Hematopoietic multipotent progenitor cell treated with erythropoietin and hydrocortisone succinate and interleukin-3 and kit ligand, for 6 days (in vitro differentiated cells): ENCODE measurements around the gene HK1.
"Not testable (repeated sequence)": the region's sequence is repeated elsewhere in the genome, so short reads cannot be mapped to it uniquely, and the experiment has no call there.

Experiments used
- DNase-seq: peaks from one replicate; pipeline ENCODE4 v3.0.0-alpha.2; 2015

Gene HK1

DNA sequence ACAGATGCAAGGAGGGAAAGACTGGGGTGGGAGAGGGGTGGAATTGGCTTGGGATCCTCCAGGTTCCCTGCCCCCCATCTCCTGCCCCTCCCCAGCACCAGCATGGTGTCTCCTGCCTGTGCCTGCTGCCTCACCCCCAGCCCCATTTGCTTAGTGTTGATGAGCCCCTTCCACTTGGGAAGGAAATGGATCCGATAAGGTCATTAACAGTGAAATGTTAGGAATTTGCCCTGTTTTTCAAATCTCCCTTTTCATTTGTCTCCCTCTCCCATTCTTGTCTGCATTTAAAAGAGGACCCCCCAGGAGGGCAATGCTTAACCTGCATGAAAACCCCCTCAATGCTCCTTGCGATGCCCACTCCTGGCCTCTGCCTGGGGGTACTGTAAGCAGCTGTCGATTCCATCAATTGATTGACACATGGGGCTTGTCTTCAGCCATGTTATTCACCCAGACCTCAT is 51.5 kb downstream of the HK1 start:
- no peak for DNase-seq

DNA sequence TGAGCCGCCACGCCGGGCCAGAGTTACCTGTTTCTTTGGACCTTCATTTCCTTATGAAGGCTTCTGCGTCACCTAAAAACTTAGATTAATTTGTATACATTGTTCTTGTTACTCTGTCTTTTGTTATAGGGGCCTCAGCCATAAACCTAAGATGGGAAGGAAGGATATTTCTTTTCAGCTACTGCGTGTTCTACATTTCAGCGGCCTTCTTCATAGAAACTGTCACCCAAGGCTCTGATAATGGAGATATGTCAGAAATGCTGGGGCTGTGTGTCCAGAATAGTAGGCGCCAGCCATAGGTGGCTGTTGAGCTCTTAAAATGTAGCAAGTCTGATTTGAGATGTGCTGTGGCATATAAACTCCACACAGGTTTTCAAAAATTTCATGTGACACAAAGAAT is 52.9 kb downstream of the HK1 start:
- DNase-seq, result no peak

- no peak for DNase-seq
Observed at GRCh38 chr10:69332278-69333010, 54.1 kb downstream of the HK1 start.

DNA sequence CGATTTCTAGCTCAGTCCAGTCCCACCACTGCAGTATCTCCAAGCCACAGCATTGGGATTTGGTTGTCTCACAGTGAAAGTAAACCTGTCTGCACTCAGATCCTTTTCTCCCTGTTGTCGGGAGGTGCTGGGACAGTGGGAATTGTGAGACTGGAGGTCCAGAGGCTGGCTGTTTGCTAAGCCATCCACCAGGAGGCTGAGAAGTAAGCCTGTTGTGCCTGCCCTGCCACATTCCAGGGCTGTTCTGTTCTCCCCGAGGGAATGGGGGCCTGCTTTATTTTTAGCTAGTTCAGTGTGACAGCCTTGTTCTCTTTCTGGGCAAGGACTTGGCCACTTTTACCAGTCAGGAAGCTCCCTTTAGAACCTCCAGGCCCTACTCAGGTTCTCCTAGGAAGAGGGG is 54.9 kb downstream of the HK1 start:
- no peak for DNase-seq

DNA sequence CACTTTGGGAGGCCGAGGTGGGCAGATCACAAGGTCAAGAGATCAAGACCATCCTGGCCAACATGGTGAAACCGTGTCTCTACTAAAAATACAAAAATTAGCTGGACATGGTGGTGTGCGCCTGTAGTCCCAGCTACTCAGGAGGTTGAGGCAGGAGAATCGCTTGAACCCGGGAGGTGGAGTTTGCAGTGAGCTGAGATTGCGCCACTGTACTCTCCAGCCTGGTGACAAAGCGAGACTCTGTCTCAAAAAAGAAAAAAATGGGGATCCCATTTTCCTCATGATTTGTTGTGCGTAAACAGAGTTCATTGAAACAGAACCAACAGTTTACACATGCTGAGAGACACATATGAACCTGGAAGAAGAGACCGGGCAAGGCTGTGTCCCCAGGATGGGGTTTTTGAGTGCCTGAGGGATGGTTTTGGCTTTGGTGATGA is 55.6 kb downstream of the HK1 start:
- DNase-seq, result not testable (repeated sequence)

- peak; percentile 94 for DNase-seq
Observed at GRCh38 chr10:69334302-69335062, 56.2 kb downstream of the HK1 start.

DNA sequence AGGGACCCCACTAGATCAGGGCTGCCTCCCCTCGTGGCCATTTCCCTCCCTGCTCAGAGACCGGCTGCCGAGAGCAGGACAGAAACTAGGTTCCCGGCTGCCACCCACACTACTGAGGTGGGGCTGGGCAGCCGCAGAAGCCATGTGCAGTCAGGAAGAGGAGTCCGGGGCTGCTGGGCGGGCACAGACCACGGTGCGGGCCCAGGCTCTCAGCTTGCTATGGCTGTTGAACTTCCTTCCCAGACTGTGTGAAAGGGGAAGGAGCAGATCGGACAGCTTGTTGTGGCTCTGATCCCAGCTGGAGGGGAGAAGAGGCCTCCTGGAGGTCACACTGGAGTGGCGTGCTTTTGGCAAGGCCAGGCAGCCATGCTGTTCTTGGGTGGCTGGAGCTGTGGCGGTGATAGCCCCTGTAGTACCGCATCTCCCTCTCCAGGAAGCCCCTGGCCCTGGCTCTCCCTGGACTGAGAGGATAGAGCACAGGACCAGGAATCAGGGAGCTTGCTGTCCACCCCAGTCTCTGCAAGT is 56.8 kb downstream of the HK1 start:
- peak; percentile 73 for DNase-seq

DNA sequence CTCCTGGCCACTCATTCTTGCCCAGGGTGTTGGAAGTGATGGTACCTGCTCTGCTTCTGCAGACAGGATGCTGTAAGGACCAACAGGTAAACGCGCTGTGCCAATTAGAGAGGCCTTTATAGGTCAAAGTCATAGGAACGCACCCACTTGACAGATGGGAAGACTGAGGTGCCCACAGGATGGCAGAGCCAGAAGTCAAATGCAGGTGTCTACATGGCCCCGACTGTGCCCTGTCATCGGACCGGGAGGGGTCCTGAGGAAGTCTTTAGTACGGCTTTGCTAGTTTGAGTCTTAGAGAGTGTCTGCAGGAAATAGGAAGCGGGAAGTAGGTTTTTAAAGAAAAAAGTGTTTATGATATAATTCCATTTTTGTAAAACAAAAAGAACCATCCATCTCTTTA is 57.3 kb downstream of the HK1 start:
- no peak for DNase-seq

- DNase-seq, result no peak
Observed at GRCh38 chr10:69336952-69337295, 58.6 kb downstream of the HK1 start.

- DNase-seq, result peak; percentile 73
Observed at GRCh38 chr10:69337296-69338132, 59.2 kb downstream of the HK1 start.

- no peak for DNase-seq
Observed at GRCh38 chr10:69338133-69338456, 59.8 kb downstream of the HK1 start.

DNA sequence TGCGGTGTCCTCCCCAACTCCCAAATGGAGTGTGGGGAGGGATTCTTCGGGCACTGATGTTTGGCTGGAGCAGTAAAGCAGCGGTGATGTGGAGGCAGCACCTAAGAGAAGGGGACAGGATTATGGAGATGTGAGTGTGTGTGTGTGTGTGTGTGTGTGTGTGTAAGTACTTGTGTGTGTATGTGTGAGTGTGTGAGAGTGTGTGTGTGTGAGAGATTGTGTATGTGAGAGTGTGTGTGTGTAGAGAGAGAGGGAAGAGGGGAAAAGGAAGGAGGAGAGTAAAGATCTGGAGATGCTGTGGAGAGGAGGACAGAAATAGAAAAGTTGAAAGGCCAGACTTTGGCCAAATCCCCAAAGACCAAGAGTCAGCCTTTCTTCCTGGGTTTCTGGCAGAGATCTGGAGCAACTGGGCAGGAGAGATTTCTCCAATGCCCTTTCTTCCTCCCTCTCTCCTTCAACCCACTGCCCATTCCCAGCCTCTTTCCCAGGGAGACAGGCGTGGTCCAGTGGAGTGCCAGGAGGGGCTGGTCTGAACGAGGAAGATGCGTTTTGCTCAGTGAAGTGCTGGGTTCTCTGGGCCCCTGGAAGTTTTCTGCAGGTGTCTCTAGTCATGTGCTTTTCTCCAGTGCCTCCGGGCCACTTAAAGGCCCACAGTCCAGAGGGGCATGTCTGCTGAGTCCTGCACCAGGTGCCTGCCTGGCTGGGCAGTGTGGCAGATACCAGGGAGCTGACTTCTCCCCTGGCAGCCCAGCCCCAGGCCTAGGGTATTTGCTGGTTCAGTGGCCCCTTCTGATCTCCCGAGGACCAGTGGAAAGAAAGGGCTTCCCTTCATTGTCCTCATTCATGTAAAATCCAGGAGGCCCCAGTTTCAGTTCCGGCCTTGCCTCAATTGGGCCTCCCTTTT is 60.5 kb downstream of the HK1 start:
- no peak for DNase-seq

GRCh38 chr10:69340695-69341094 is 62.4 kb downstream of the HK1 start:
- no peak for DNase-seq

GRCh38 chr10:69343905-69344304 is 65.6 kb downstream of the HK1 start:
- DNase-seq, result no peak

DNA sequence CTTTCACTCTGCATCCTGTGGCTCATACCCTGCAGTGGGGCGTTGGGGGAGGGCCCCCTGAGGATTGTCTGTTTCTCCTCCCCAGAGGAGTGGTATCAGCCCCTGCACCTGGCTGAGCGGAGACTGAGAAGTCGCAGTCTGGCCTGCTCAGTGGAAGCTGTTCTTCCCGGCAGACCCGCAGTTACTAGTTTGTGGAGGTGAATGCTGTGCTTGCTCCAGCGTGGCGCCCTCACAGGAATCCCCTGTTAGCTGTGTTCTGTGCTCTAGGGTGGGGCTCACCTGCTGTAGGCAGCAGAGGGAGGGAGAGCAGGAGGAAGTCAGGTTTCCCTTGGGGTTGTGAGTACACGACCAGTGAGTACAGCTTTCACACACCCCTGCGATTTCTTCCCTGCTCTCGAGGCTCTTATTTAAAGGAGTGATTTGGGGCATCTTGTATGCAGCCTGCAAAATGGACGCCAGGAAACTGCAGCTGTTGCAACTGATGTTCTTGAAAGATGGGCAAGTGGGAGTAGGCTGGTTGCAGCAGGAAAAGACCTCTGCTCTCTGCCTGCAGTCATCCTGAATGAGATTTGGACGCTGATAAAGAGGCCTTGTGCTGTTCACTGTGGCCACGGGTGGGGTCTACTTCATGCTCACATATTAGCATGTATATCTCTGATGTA is 66.4 kb downstream of the HK1 start:
- peak; percentile 67 for DNase-seq

DNA sequence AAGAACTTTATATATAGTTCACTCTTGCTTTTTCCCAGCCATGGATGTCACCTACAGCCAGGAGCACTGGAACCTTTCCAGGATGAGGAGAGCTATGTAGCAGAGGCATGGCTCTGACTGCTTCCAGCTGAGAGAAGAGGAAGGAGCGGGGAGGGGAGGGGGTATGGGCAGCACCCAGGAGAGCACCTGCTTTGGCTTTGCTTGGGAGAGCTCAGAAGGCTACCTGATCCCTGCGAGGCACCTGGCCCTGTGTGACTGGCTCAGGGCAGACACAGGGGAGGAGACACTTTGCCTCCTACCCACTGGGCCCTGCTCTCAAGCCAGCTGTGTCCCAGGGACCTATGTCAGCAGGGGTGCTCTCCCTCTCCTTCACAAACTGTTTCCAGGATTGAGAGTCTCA is 67.1 kb downstream of the HK1 start:
- no peak for DNase-seq

DNA sequence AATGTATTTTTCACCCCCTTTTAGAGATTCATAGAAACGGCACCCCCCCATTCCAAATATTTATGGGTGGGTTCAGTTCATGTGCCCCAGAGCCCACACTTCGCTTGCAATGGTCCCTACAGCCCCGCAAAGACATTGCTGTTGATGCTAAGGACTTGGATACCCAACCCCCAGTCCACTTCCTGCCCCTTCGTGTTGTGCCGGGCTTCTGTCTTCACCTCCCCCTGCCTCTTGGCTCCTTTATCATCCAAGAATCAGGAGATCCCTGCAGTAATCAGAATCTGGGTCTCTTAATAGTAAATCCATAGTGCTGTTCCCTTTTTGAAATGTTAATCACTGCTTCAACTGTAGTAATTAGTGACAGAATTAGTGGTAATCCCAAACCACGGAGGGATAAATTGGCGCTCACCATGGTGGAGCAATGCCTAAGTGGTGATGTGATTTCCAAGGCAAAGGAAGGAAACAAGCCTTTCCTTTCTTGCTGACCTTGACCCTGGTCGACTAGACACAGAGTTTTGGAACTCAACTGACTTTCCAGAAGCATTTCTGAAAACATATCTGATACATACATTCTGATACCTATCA is 67.7 kb downstream of the HK1 start:
- DNase-seq, result no peak

DNA sequence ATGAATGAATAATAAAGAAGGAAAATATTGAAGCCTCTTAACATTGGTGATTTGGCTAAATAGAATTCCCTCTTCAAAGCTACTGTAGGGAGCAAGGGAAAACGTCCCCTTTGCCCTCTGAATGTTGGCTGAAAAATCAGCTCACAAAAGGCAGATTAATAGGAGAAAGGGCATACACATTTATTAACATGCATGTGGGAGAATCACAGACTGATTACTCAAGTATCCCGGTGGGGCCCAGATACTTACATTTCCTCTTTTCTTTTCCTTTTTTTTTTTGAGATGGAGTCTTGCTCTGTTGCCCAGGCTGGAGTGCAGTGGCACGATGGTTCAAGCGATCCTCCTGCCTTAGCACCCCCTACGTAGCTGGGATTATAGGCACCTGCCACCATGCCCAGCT is 68.5 kb downstream of the HK1 start:
- DNase-seq, result no peak

GRCh38 chr10:69348816-69349541 is 70.7 kb downstream of the HK1 start:
- peak; percentile 44 for DNase-seq

DNA sequence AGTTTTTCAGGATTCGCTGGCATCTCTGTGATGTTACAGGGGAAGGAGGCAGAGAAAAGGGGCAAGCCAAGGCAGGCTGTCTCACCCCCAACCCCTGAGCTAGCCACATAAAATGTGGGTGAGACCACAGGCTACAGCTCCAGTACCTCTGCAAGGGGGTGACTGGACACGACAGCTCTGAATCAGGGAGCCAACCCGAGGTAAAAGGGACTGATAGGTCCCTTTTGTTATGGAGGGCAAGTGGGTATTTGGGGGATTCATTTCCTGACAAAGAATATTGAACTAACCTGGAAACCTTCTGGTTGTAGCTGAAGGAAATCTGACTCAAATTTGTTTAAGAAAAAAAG is 71.2 kb downstream of the HK1 start:
- no peak for DNase-seq

DNA sequence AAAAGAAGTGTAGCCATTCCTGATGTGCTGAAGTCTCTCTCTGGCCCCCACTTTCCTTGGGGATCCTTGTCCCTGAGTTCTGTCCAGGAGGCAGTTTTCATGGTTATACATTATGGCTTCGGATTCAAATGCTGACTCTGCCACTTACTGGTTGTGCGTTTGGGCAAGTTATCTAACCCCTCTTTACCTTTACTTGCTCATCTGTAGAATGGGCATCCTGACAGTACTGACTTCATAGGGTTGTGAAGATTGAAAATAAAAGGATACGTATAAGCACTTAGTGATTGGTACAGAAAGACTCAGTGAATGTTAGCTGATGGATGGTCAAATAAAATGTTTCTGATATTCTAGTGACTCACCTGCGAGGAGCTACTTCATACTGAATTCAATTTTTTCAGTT is 73.3 kb downstream of the HK1 start:
- no peak for DNase-seq
